DOHH2 (cell line): ENCODE data around the gene UNC5A.

Source experiments
- H3F3A ChIP-seq: fragments of 200-600 bp; sonication (generic), shearing (Covaris generic); 2 replicates; pipeline ENCODE4 v1.6.0; 2016; ENCODE audit warnings: antibody characterized with exemption, mild to moderate bottlenecking; ENCODE audit not compliant: control insufficient read depth, insufficient read depth
- H3K27ac ChIP-seq: fragments of 200-600 bp; sonication (generic); 2 replicates; pipeline ENCODE4 v1.5.1; 2014; ENCODE audit warnings: low read depth, mild to moderate bottlenecking, low read length, moderate library complexity
- H3K27me3 ChIP-seq: fragments of 200-600 bp; sonication (generic); 2 replicates; pipeline ENCODE4 v1.6.1; 2014; ENCODE audit warnings: mild to moderate bottlenecking, low read length, mixed read lengths; ENCODE audit not compliant: control insufficient read depth
- H3K36me3 ChIP-seq: fragments of 200-600 bp; sonication (generic); 2 replicates; pipeline ENCODE4 v1.6.1; 2014; ENCODE audit warnings: mild to moderate bottlenecking, low read length, moderate library complexity, mixed read lengths; ENCODE audit not compliant: control insufficient read depth
- H3K4me1 ChIP-seq: fragments of 200-600 bp; sonication (generic); 2 replicates; pipeline ENCODE4 v1.6.1; 2014; ENCODE audit warnings: mild to moderate bottlenecking, low read length, mixed read lengths; ENCODE audit not compliant: control insufficient read depth
- H3K4me2 ChIP-seq: fragments of 200-600 bp; sonication (generic); 2 replicates; pipeline ENCODE4 v1.6.0; 2014; ENCODE audit warnings: mild to moderate bottlenecking, low read length, moderate library complexity
- H3K4me3 ChIP-seq: fragments of 200-600 bp; sonication (generic); 2 replicates; pipeline ENCODE4 v1.5.1; 2014; ENCODE audit warnings: mild to moderate bottlenecking, low read length, mixed read lengths
- H3K79me2 ChIP-seq: fragments of 200-600 bp; sonication (generic); 2 replicates; pipeline ENCODE4 v1.6.1; 2014; ENCODE audit warnings: mild to moderate bottlenecking, low read length, mixed read lengths; ENCODE audit not compliant: control insufficient read depth
- H3K9me2 ChIP-seq: fragments of 200-600 bp; sonication (generic); replicated peaks from 2 replicates; pipeline ENCODE4 v1.6.1; 2014; ENCODE audit warnings: mild to moderate bottlenecking, low read length, mixed read lengths; ENCODE audit not compliant: control insufficient read depth
- H3K9me3 ChIP-seq: fragments of 200-600 bp; sonication (generic); 2 replicates; pipeline ENCODE4 v1.6.1; 2014; ENCODE audit warnings: antibody characterized with exemption, low read length, mixed read lengths; ENCODE audit not compliant: control insufficient read depth, insufficient read depth
- H4K20me1 ChIP-seq: fragments of 200-600 bp; sonication (generic); 2 replicates; pipeline ENCODE4 v1.6.0; 2014; ENCODE audit warnings: low read depth, mild to moderate bottlenecking, antibody characterized with exemption, low read length, moderate library complexity; ENCODE audit not compliant: control insufficient read depth, insufficient read depth
- CTCF ChIP-seq: fragments of 200-600 bp; sonication (generic); IDR thresholded peaks from one replicate; pipeline ENCODE4 v1.5.1; 2014; ENCODE audit warnings: antibody characterized with exemption, mild to moderate bottlenecking, low read depth, low read length; ENCODE audit not compliant: poor library complexity, severe bottlenecking
- EZH2phosphoT487 ChIP-seq: fragments of 200-600 bp; sonication (generic); IDR thresholded peaks from 2 replicates; pipeline ENCODE4 v1.6.1; 2017; ENCODE audit warnings: borderline replicate concordance, mild to moderate bottlenecking, antibody characterized with exemption, low read length, moderate library complexity, mixed read lengths

UNC5A gene

GRCh38 chr5:176793343-176793699 is 17.0 kb upstream of the UNC5A start:
- H3F3A ChIP-seq: no peaks in the 10 kb centered on the region

GRCh38 chr5:176793736-176794135 is 16.6 kb upstream of the UNC5A start:
- no peaks in the 10 kb centered on the region for H3K4me1 ChIP-seq
- H3K79me2 ChIP-seq: no peaks in the 10 kb centered on the region
- H3K27ac ChIP-seq: no peak overlapping the region
- H3K27me3 ChIP-seq: peaks cover 13% of the 10 kb centered on the region
- no peaks in the 10 kb centered on the region for H3K9me3 ChIP-seq
- no peak overlapping the region for H3K4me2 ChIP-seq
- no peaks in the 10 kb centered on the region for H3K36me3 ChIP-seq
- H3F3A ChIP-seq: no peaks in the 10 kb centered on the region
- no peaks in the 10 kb centered on the region for H4K20me1 ChIP-seq
- no peaks in the 10 kb centered on the region for H3K9me2 ChIP-seq
- TF ChIP-seq EZH2phosphoT487 (no peak), CTCF (no peak)
- no peak overlapping the region for H3K4me3 ChIP-seq

More at GRCh38 chr5:176793343-176793699, 17.0 kb upstream of the UNC5A start:
- H3K9me3 ChIP-seq: no peaks in the 10 kb centered on the region
- H3K4me3 ChIP-seq: no peak overlapping the region
- H3K36me3 ChIP-seq: no peaks in the 10 kb centered on the region
- no peak for TF ChIP-seq CTCF
- TF ChIP-seq EZH2phosphoT487: no peak
- H3K4me1 ChIP-seq: no peaks in the 10 kb centered on the region
- no peak overlapping the region for H3K4me2 ChIP-seq
- H3K9me2 ChIP-seq: no peaks in the 10 kb centered on the region
- H3K79me2 ChIP-seq: no peaks in the 10 kb centered on the region
- H4K20me1 ChIP-seq: no peaks in the 10 kb centered on the region
- H3K27ac ChIP-seq: no peak overlapping the region
- peaks cover 13% of the 10 kb centered on the region for H3K27me3 ChIP-seq

- Histone ChIP-seq H3K4me2 (no peak overlapping the region), H3K27me3 (peaks cover 9% of the 10 kb centered on the region), H3K9me2 (no peaks in the 10 kb centered on the region), H4K20me1 (no peaks in the 10 kb centered on the region), H3K4me3 (no peak overlapping the region), H3K79me2 (no peaks in the 10 kb centered on the region), H3K27ac (no peak overlapping the region), H3K4me1 (no peaks in the 10 kb centered on the region), H3K36me3 (no peaks in the 10 kb centered on the region), H3F3A (no peaks in the 10 kb centered on the region), H3K9me3 (no peaks in the 10 kb centered on the region)
- TF ChIP-seq CTCF (no peak), EZH2phosphoT487 (no peak)
Observed at GRCh38 chr5:176794509-176794908, 15.8 kb upstream of the UNC5A start.

GRCh38 chr5:176796411-176796810 is 13.9 kb upstream of the UNC5A start:
- Histone ChIP-seq H3F3A (no peaks in the 10 kb centered on the region), H3K27ac (no peak overlapping the region), H3K9me3 (no peaks in the 10 kb centered on the region; the same call in 1 of the 2 replicates), H3K4me3 (no peak overlapping the region), H4K20me1 (no peaks in the 10 kb centered on the region), H3K4me1 (no peaks in the 10 kb centered on the region), H3K79me2 (no peaks in the 10 kb centered on the region), H3K27me3 (no peaks in the 10 kb centered on the region; the same call in 1 of the 2 replicates), H3K36me3 (no peaks in the 10 kb centered on the region), H3K4me2 (no peak overlapping the region), H3K9me2 (no peaks in the 10 kb centered on the region)
- TF ChIP-seq CTCF: no peak
- TF ChIP-seq EZH2phosphoT487: no peak
